WTC11 (cell line): ENCODE data around the gene TBL1X. TPM values are rescaled to one million over a fixed set of nuclear protein-coding genes. Genes with fewer than 3 reads are reported as not detected.

ENCODE experiments used
- ATAC-seq: fragments of 200-7000 bp; cut with Tn5 transposase; 2 replicates; pipeline ENCODE4 v1.10.0; 2021; ENCODE audit warnings: mild to moderate bottlenecking, moderate library complexity
- CTCF ChIA-PET: fragments of 300-600 bp; sonication (Branson Sonifier 250); formaldehyde crosslinking; loops from one replicate; lab custom pipeline; 2021; ENCODE audit warnings: antibody characterized with exemption; lab: Charles Lee
- POLR2A ChIA-PET: fragments of 350-600 bp; sonication (Branson Sonifier 250); formaldehyde crosslinking; loops from one replicate; lab custom pipeline; 2021; ENCODE audit warnings: antibody characterized with exemption; lab: Charles Lee
- DNase-seq: peaks from one replicate; pipeline ENCODE4 v3.0.0; 2021; ENCODE audit warnings: low spot score
- H3K27ac Mint-ChIP-seq: 2 replicates; pipeline ENCODE4 v1.8.0; 2021; ENCODE audit warnings: mixed read lengths
- H3K27me3 Mint-ChIP-seq: 2 replicates; pipeline ENCODE4 v1.8.0; 2021; ENCODE audit warnings: low read depth, mild to moderate bottlenecking, moderate library complexity, mixed read lengths
- H3K36me3 Mint-ChIP-seq: 2 replicates; pipeline ENCODE4 v1.8.0; 2021; ENCODE audit warnings: mixed read lengths
- H3K4me1 Mint-ChIP-seq: 2 replicates; pipeline ENCODE4 v1.8.0; 2022; ENCODE audit warnings: mixed read lengths
- H3K4me3 Mint-ChIP-seq: 2 replicates; pipeline ENCODE4 v1.8.0; 2021; ENCODE audit warnings: mild to moderate bottlenecking, moderate library complexity, mixed read lengths
- H3K9me3 Mint-ChIP-seq: 2 replicates; pipeline ENCODE4 v1.8.0; 2021; ENCODE audit warnings: mixed read lengths
- ARID4B ChIP-seq: sonication (generic); formaldehyde crosslinking; IDR thresholded peaks from 2 replicates; pipeline ENCODE4 v1.8.0; 2023; ENCODE audit warnings: missing genetic modification reagents, mild to moderate bottlenecking, borderline replicate concordance
- ELF4 ChIP-seq: sonication (generic); formaldehyde crosslinking; IDR thresholded peaks from 2 replicates; pipeline ENCODE4 v1.8.1; 2022; ENCODE audit warnings: low read depth, mild to moderate bottlenecking, moderate library complexity, missing genetic modification reagents
- ERG ChIP-seq: fragments of 250-450 bp; sonication (Bioruptor Pico); IDR thresholded peaks from 2 replicates; pipeline ENCODE4 v1.8.0; 2021; ENCODE audit warnings: mild to moderate bottlenecking
- ETV6 ChIP-seq: sonication (generic); formaldehyde crosslinking; IDR thresholded peaks from 2 replicates; pipeline ENCODE4 v1.8.1; 2022; ENCODE audit warnings: mild to moderate bottlenecking, missing genetic modification reagents
- GABPB1 ChIP-seq: sonication (generic); formaldehyde crosslinking; IDR thresholded peaks from 2 replicates; pipeline ENCODE4 v1.8.1; 2023; ENCODE audit warnings: mild to moderate bottlenecking, missing genetic modification reagents
- GTF2I ChIP-seq: fragments of 250-450 bp; sonication (Bioruptor Pico); conservative IDR thresholded peaks from 2 replicates; pipeline ENCODE4 v1.4.0; 2021; ENCODE audit warnings: mild to moderate bottlenecking
- NR3C1 ChIP-seq: sonication (generic); formaldehyde crosslinking; conservative IDR thresholded peaks from 2 replicates; pipeline ENCODE4 v1.8.1; 2023; ENCODE audit warnings: low read depth, mild to moderate bottlenecking, missing genetic modification reagents
- OVOL2 ChIP-seq: fragments of 250-450 bp; sonication (Bioruptor Pico); IDR thresholded peaks from 2 replicates; pipeline ENCODE4 v1.9.0; 2021; ENCODE audit warnings: mild to moderate bottlenecking, borderline replicate concordance
- PREB ChIP-seq: sonication (generic); formaldehyde crosslinking; IDR thresholded peaks from 2 replicates; pipeline ENCODE4 v1.8.1; 2022; ENCODE audit warnings: mild to moderate bottlenecking, missing genetic modification reagents, moderate library complexity, borderline replicate concordance
- TEAD1 ChIP-seq: sonication (generic); formaldehyde crosslinking; IDR thresholded peaks from 2 replicates; pipeline ENCODE4 v1.8.0; 2022; ENCODE audit warnings: mild to moderate bottlenecking, missing genetic modification reagents
- USF2 ChIP-seq: sonication (generic); formaldehyde crosslinking; IDR thresholded peaks from 2 replicates; pipeline ENCODE4 v1.8.1; 2023; ENCODE audit warnings: mild to moderate bottlenecking, missing genetic modification reagents, moderate library complexity
- ZBTB21 ChIP-seq: sonication (generic); formaldehyde crosslinking; IDR thresholded peaks from 2 replicates; pipeline ENCODE4 v1.8.1; 2023; ENCODE audit warnings: mild to moderate bottlenecking, missing genetic modification reagents, borderline replicate concordance
- ZMAT4 ChIP-seq: fragments of 250-450 bp; sonication (Bioruptor Pico); IDR thresholded peaks from 2 replicates; pipeline ENCODE4 v1.9.0; 2021; ENCODE audit warnings: mild to moderate bottlenecking
- ZNF219 ChIP-seq: sonication (generic); formaldehyde crosslinking; IDR thresholded peaks from 2 replicates; pipeline ENCODE4 v1.8.0; 2023; ENCODE audit warnings: missing genetic modification reagents, mild to moderate bottlenecking, borderline replicate concordance
- ZNF423 ChIP-seq: fragments of 250-450 bp; sonication (Bioruptor Pico); IDR thresholded peaks from 2 replicates; pipeline ENCODE4 v2.1.2; 2022; ENCODE audit warnings: mild to moderate bottlenecking, moderate library complexity
- total RNA-seq: library from RNA; stranded (reverse); gene quantifications from 3 replicates; pipeline ENCODE4 v1.2.3, GENCODE V29; 2021
- TF ChIP-seq, protein P1 (sequence below): sonication (generic); formaldehyde crosslinking; IDR thresholded peaks from 2 replicates; pipeline ENCODE4 v1.8.0; 2022; ENCODE audit warnings: missing genetic modification reagents
- TF ChIP-seq, protein P2 (sequence below): sonication (generic); formaldehyde crosslinking; IDR thresholded peaks from 2 replicates; pipeline ENCODE4 v1.8.1; 2023; ENCODE audit warnings: mild to moderate bottlenecking, missing genetic modification reagents
- TF ChIP-seq, protein P3 (sequence below): sonication (generic); formaldehyde crosslinking; IDR thresholded peaks from 2 replicates; pipeline ENCODE4 v1.8.1; 2022; ENCODE audit warnings: mild to moderate bottlenecking, moderate library complexity, missing genetic modification reagents
- TF ChIP-seq, protein P4 (sequence below): sonication (generic); formaldehyde crosslinking; IDR thresholded peaks from 2 replicates; pipeline ENCODE4 v1.8.1; 2023; ENCODE audit warnings: mild to moderate bottlenecking, missing genetic modification reagents

The TBL1X gene
- total RNA-seq, 1 experiment from 2014 or later, result 27.7 TPM

- TF ChIP-seq, protein P1, sequence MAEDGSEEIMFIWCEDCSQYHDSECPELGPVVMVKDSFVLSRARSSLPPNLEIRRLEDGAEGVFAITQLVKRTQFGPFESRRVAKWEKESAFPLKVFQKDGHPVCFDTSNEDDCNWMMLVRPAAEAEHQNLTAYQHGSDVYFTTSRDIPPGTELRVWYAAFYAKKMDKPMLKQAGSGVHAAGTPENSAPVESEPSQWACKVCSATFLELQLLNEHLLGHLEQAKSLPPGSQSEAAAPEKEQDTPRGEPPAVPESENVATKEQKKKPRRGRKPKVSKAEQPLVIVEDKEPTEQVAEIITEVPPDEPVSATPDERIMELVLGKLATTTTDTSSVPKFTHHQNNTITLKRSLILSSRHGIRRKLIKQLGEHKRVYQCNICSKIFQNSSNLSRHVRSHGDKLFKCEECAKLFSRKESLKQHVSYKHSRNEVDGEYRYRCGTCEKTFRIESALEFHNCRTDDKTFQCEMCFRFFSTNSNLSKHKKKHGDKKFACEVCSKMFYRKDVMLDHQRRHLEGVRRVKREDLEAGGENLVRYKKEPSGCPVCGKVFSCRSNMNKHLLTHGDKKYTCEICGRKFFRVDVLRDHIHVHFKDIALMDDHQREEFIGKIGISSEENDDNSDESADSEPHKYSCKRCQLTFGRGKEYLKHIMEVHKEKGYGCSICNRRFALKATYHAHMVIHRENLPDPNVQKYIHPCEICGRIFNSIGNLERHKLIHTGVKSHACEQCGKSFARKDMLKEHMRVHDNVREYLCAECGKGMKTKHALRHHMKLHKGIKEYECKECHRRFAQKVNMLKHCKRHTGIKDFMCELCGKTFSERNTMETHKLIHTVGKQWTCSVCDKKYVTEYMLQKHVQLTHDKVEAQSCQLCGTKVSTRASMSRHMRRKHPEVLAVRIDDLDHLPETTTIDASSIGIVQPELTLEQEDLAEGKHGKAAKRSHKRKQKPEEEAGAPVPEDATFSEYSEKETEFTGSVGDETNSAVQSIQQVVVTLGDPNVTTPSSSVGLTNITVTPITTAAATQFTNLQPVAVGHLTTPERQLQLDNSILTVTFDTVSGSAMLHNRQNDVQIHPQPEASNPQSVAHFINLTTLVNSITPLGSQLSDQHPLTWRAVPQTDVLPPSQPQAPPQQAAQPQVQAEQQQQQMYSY (CRISPR knock-in tag), result no peak
- TF ChIP-seq GTF2I (no peak), ZBTB21 (no peak), TEAD1 (CRISPR knock-in tag) (no peak), GABPB1 (CRISPR knock-in tag) (no peak)
- TF ChIP-seq, protein P2, sequence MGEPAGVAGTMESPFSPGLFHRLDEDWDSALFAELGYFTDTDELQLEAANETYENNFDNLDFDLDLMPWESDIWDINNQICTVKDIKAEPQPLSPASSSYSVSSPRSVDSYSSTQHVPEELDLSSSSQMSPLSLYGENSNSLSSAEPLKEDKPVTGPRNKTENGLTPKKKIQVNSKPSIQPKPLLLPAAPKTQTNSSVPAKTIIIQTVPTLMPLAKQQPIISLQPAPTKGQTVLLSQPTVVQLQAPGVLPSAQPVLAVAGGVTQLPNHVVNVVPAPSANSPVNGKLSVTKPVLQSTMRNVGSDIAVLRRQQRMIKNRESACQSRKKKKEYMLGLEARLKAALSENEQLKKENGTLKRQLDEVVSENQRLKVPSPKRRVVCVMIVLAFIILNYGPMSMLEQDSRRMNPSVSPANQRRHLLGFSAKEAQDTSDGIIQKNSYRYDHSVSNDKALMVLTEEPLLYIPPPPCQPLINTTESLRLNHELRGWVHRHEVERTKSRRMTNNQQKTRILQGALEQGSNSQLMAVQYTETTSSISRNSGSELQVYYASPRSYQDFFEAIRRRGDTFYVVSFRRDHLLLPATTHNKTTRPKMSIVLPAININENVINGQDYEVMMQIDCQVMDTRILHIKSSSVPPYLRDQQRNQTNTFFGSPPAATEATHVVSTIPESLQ (CRISPR knock-in tag), result no peak
Observed at GRCh38 chrX:9668537-9668936, 203.7 kb downstream of the TBL1X start (continued).

GRCh38 chrX:9670136-9670814 is 205.4 kb downstream of the TBL1X start:
- Mint-ChIP-seq H3K27ac (no peak overlapping the region), H3K36me3 (peaks cover 16% of the 10 kb centered on the region), H3K4me1 (peaks cover 28% of the 10 kb centered on the region), H3K4me3 (no peak overlapping the region), H3K9me3 (peaks cover 13% of the 10 kb centered on the region), H3K27me3 (no peaks in the 10 kb centered on the region)
- ChIA-PET POLR2A (no interaction called here), CTCF (no interaction called here)
- ATAC-seq (no peak), DNase-seq (no peak)
- no peak for TF ChIP-seq ZBTB21
- TF ChIP-seq, protein P3, sequence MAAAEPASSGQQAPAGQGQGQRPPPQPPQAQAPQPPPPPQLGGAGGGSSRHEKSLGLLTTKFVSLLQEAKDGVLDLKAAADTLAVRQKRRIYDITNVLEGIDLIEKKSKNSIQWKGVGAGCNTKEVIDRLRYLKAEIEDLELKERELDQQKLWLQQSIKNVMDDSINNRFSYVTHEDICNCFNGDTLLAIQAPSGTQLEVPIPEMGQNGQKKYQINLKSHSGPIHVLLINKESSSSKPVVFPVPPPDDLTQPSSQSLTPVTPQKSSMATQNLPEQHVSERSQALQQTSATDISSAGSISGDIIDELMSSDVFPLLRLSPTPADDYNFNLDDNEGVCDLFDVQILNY (CRISPR knock-in tag), result no peak
- TF ChIP-seq GTF2I, result no peak
- no peak for TF ChIP-seq ELF4 (CRISPR knock-in tag)
- TF ChIP-seq ERG (CRISPR knock-in tag), result no peak
- TF ChIP-seq PREB (CRISPR knock-in tag), result no peak
- no peak for TF ChIP-seq ARID4B (CRISPR knock-in tag)
- no peak for TF ChIP-seq ZMAT4 (CRISPR knock-in tag)
- TF ChIP-seq ZNF423 (CRISPR knock-in tag), result no peak
- no peak for TF ChIP-seq ETV6 (CRISPR knock-in tag)
- TF ChIP-seq NR3C1 (CRISPR knock-in tag), result no peak
- TF ChIP-seq, protein P4, sequence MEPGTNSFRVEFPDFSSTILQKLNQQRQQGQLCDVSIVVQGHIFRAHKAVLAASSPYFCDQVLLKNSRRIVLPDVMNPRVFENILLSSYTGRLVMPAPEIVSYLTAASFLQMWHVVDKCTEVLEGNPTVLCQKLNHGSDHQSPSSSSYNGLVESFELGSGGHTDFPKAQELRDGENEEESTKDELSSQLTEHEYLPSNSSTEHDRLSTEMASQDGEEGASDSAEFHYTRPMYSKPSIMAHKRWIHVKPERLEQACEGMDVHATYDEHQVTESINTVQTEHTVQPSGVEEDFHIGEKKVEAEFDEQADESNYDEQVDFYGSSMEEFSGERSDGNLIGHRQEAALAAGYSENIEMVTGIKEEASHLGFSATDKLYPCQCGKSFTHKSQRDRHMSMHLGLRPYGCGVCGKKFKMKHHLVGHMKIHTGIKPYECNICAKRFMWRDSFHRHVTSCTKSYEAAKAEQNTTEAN (CRISPR knock-in tag), result no peak
- no peak for TF ChIP-seq OVOL2 (CRISPR knock-in tag)
- TF ChIP-seq USF2 (CRISPR knock-in tag), result no peak
- TF ChIP-seq ZNF219 (CRISPR knock-in tag), result no peak
